Prostate gland (tissue), 2 donors: ENCODE measurements around the gene OLFM2. TPM values are rescaled to one million over a fixed set of nuclear protein-coding genes. Genes with fewer than 3 reads are reported as not detected.

Experiments
- DNase-seq: peaks from one replicate; pipeline ENCODE4 v3.0.0-alpha.2; 2019; ENCODE audit warnings: low spot score
- H3K27ac ChIP-seq, 2 donors: fragments of 200-600 bp; sonication (generic); 2 replicates each; pipeline ENCODE4 v1.5.1; 2017 to 2019
- H3K27me3 ChIP-seq: fragments of 200-600 bp; sonication (generic); replicated peaks from 2 replicates; pipeline ENCODE4 v1.5.1; 2019; ENCODE audit not compliant: insufficient read depth
- H3K36me3 ChIP-seq, 2 donors: fragments of 200-600 bp; sonication (generic); 1 replicate in 1 of 2; 2 replicates in 1 of 2; pipeline versions ENCODE4 v1.5.1 to v1.8.1; 2017 to 2019
- H3K4me1 ChIP-seq: fragments of 200-600 bp; sonication (generic); replicated peaks from 2 replicates; pipeline ENCODE4 v1.5.1; 2019
- H3K4me3 ChIP-seq, 2 donors: fragments of 200-600 bp; sonication (generic); 2 replicates each; pipeline ENCODE4 v1.5.1; 2017 to 2019
- H3K9me3 ChIP-seq: fragments of 200-600 bp; sonication (generic); 2 replicates; pipeline ENCODE4 v1.5.1; 2017
- POLR2A ChIP-seq: fragments of 450-650 bp; IDR thresholded peaks from one replicate; pipeline ENCODE4 v1.6.1; 2016; ENCODE audit warnings: antibody characterized with exemption, mild to moderate bottlenecking
- POLR2AphosphoS5 ChIP-seq: sonication (generic); formaldehyde crosslinking; IDR thresholded peaks from one replicate; pipeline ENCODE4 v1.6.1; 2017; ENCODE audit warnings: antibody characterized with exemption
- WGBS: methylation state at CpG from one replicate; pipeline ENCODE4 v1.1.5; 2018; 5-methylcytosine and 5-hydroxymethylcytosine counted together
- intact Hi-C: fragments of 100-400 bp; cut with DNase I; formaldehyde crosslinking; loops from one replicate; pipeline ENCODE4 v1.14.2; 2022
- total RNA-seq, 2 donors: library from RNA; depleted of rRNA; stranded (reverse); fragments of >200 nt; gene quantifications; one replicate each; pipeline ENCODE4 v1.1.0, GENCODE V29; 2016
- TF ChIP-seq, protein P1 (sequence below), 4 experiments: fragments of 200-600 bp in 2 of 4; fragments of 450-650 bp in 2 of 4; sonication (generic) in 2 of 4; IDR thresholded peaks; 1 replicate in 3 of 4; 2 replicates in 1 of 4; pipeline ENCODE4 v1.5.1; 2016 to 2019; ENCODE audit warnings: antibody characterized with exemption in 4 of 4, mild to moderate bottlenecking in 2 of 4, moderate library complexity in 2 of 4

OLFM2 gene
- total RNA-seq, 2 donors from 2014 or later: 10.6 to 19.5 TPM

GRCh38 chr19:9914001-9914314 lies 22.4 kb downstream of the OLFM2 start:
- H3K4me1 ChIP-seq: no peaks in the 10 kb centered on the region
- intact Hi-C loops: no loop called here
- WGBS: 0% methylated on average over 19 of the region's 27 CpGs
- peak overlapping the region; percentile 41 to 61 for H3K4me3 ChIP-seq
- no peaks in the 10 kb centered on the region for H3K27me3 ChIP-seq
- H3K27ac ChIP-seq: peak overlapping the region; percentile 51 to 60
- no peaks in the 10 kb centered on the region for H3K36me3 ChIP-seq
- no peak for DNase-seq
- TF ChIP-seq POLR2A: no peak
- H3K9me3 ChIP-seq: no peaks in the 10 kb centered on the region

- Histone ChIP-seq H3K27me3 (no peaks in the 10 kb centered on the region), H3K4me1 (no peaks in the 10 kb centered on the region), H3K9me3 (no peaks in the 10 kb centered on the region), H3K4me3 (peak overlapping the region; percentile 41 to 61), H3K27ac (peak overlapping the region in 1 of 2 donors; percentile 51), H3K36me3 (no peaks in the 10 kb centered on the region)
- TF ChIP-seq, protein P1, sequence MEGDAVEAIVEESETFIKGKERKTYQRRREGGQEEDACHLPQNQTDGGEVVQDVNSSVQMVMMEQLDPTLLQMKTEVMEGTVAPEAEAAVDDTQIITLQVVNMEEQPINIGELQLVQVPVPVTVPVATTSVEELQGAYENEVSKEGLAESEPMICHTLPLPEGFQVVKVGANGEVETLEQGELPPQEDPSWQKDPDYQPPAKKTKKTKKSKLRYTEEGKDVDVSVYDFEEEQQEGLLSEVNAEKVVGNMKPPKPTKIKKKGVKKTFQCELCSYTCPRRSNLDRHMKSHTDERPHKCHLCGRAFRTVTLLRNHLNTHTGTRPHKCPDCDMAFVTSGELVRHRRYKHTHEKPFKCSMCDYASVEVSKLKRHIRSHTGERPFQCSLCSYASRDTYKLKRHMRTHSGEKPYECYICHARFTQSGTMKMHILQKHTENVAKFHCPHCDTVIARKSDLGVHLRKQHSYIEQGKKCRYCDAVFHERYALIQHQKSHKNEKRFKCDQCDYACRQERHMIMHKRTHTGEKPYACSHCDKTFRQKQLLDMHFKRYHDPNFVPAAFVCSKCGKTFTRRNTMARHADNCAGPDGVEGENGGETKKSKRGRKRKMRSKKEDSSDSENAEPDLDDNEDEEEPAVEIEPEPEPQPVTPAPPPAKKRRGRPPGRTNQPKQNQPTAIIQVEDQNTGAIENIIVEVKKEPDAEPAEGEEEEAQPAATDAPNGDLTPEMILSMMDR (IDR thresholded peaks at IDR 0.05): no peak
- TF ChIP-seq POLR2A (no peak), POLR2AphosphoS5 (no peak)
- DNase-seq: peak; percentile 24
- 5% methylated on average over 54 of the region's 95 CpGs for WGBS
- intact Hi-C loops: no loop called here
Observed at GRCh38 chr19:9913237-9914000, 22.9 kb downstream of the OLFM2 start.

DNA sequence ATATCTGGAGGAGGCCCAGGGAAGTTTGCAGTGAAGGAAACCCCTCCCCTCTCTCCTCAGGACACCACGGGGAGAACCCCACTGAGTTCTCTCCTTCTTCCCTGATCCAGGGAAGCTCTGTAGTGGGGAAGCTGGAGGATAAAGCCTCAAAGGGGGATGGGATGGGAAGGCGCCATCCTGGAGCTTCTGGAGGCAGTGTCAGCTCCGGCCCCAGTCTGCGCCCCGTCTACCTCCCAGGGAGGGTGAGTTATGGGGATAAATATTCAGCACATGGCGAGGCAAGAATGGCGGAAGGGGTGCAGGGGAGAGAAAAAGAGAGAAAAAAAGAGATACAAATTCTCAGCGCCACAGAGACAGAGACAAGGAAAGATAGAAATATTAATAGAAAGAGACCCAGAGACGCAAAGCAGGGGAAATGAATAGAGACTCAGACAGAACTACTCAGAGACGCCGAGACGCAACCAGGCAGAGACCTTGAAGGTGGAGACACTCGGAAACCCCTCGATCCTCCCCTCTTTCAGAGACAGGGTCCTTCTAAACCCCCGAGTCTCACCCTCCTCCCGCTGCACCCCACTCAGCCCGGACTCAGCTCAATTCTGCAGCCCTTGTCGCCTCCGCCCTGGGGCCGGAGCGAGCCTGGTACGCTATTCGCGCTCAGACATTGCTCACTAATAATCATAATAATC lies 23.6 kb downstream of the OLFM2 start:
- WGBS: 65% methylated on average over 24 of the region's 24 CpGs
- Histone ChIP-seq H3K27ac (no peak overlapping the region), H3K36me3 (no peaks in the 10 kb centered on the region), H3K4me1 (no peaks in the 10 kb centered on the region), H3K27me3 (no peaks in the 10 kb centered on the region), H3K4me3 (no peak overlapping the region), H3K9me3 (no peaks in the 10 kb centered on the region)
- TF ChIP-seq POLR2A (no peak), POLR2AphosphoS5 (no peak)
- no peak for DNase-seq
- intact Hi-C loops: no loop called here

- intact Hi-C loops: no loop called here
- Histone ChIP-seq H3K27me3 (no peaks in the 10 kb centered on the region), H3K4me3 (no peak overlapping the region), H3K9me3 (no peaks in the 10 kb centered on the region), H3K4me1 (no peaks in the 10 kb centered on the region), H3K27ac (no peak overlapping the region), H3K36me3 (no peaks in the 10 kb centered on the region)
- 75% methylated on average over 6 of the region's 6 CpGs for WGBS
- no peak for DNase-seq
- TF ChIP-seq POLR2A (no peak), POLR2AphosphoS5 (no peak)
- TF ChIP-seq, protein P1 (IDR thresholded peaks at IDR 0.05): no peak
Observed at GRCh38 chr19:9911524-9912185, 24.7 kb downstream of the OLFM2 start.

- WGBS: 96% methylated on average over 1 of the region's 1 CpG
- Histone ChIP-seq H3K4me1 (no peaks in the 10 kb centered on the region), H3K9me3 (no peaks in the 10 kb centered on the region), H3K27me3 (no peaks in the 10 kb centered on the region), H3K4me3 (no peak overlapping the region), H3K36me3 (no peaks in the 10 kb centered on the region), H3K27ac (no peak overlapping the region)
- TF ChIP-seq, protein P1 (IDR thresholded peaks at IDR 0.05): no peak
- no peak for TF ChIP-seq POLR2AphosphoS5
- no peak for TF ChIP-seq POLR2A
- no peak for DNase-seq
- intact Hi-C loops: no loop called here
Observed at GRCh38 chr19:9910625-9911024, 25.7 kb downstream of the OLFM2 start.
